HG02981 (cell line): ENCODE measurements around the gene DTX1.

ENCODE experiments used
- ATAC-seq: cut with Tn5 transposase; IDR thresholded peaks from one replicate; pipeline ENCODE4 v1.9.1; 2021; ENCODE audit warnings: mild to moderate bottlenecking, moderate library complexity; ENCODE audit not compliant: unreplicated experiment

The DTX1 gene

DNA sequence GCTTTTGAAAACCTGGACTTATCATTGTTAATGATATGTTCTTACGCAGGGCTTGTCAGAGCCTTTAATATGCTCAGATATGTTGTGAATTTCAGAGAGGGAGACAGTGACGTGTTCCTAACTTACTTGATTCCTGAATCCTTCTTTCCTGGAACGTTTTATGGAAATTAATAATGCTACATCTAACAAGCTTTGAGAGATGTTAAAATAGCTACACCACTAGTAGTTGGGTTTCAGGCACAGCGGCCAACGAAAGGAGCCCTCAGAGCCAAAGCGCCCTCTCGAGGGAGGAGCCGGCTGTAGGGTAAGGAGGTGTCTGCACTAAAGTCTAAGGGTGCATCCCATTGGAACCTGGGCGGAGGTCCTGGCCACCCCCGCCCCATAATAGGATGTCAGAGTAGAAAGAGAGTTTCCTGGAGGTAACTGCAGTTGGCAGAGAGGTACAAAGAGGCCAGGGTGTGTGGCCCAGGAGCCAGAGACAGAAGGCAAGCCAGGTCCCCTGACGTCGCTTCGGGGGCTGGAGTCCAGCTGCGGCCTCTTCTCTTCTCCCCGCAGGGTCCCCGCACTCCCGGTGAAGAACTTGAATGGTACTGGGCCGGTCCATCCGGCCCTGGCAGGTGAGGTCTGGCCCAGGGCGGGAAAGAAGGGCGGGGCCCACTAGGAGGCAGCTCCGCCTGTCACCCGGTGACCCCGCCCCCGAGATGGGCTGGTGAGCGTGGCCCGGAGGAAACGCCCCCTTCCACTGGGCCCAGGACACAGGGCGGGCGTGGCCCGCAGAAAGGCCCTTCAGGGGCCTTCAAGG is 36.3 kb downstream of the DTX1 start:
- no peak for ATAC-seq

DNA sequence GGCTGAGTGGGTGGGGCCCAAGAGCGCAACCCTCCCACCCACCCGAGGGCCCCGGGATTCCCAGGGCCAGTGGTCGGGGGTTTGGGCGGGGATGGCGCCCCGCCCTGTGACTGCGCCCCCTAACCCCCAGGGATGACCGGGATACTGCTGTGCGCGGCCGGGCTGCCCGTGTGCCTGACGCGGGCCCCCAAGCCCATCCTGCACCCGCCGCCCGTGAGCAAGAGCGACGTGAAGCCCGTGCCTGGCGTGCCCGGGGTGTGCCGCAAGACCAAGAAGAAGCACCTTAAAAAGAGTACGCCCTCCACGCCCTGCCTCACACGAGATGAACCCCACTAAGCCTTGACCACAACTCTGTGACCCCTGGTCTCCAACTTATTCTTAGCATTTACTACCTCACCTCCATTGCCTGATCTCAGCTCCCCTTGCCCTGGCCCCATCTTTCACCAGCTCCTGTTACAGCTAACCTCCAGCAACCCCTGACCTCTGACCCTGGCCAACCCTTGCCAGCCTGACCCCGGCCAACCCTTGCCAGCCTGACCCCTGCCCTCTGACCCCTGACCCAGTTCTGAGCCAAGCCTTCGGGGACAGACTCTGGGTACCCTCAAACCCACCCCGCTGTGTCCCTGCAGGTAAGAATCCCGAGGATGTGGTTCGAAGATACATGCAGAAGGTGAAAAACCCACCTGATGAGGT is 37.0 kb downstream of the DTX1 start:
- no peak for ATAC-seq

GRCh38 chr12:113094738-113095137 is 38.2 kb downstream of the DTX1 start:
- ATAC-seq = no peak

DNA sequence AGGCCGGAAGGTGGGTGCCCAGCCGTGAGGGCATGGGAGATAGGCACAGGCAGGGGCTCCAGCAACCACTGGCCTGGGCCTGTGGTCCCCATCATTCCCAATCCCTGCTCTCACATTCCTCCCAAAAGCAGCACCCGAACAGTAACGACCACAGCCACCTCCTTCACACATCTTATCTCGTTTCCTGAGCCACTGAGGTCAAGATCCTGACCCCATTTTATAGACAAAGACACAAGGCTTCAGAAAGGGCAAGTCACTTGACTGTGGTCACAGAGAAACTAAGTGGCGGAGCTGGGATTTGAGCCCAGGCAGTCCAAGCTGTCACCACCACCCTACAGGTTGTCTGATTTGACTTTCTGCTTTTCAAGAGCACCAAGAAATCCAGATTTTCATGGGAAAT is 38.9 kb downstream of the DTX1 start:
- ATAC-seq = no peak

- ATAC-seq = no peak
These were observed 40.3 kb downstream of the DTX1 start for GRCh38 chr12:113096675-113097461.

DNA sequence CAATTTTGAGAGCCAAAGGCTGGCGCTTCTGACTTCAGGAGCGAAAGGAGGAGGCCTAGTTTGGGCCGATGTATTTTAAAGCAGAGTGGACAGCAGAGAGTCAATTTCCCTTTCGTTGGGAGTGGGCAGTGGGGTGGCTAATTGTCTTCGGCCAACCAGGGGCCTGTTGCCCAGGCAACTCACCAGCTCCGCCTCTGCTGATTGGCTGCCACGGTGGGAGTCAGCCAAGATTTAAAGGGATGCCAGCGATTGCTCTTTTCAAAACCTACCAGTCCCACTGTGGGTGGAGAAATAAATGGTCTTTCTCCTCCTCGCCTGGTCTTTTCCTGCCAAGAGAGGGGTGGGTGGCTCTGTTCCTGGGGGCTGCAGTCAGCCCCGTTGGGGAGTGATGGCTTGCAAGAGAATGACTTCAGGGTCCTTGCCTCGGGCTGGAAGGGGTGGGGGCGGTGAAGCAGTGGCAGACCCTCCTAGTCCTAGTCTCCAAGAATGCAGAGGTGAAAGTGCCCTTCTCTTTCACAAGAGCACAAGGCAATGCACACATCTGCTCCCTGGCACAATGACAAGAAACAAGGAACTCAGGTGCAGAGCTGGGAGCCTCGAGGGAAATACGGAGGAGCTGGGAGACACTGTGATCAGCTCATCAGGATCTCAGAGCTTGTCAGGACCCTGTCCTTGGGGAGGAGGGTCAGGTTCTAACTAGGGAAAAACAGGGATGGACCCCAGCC is 41.3 kb downstream of the DTX1 start:
- no peak for ATAC-seq

- peak; percentile 60 for ATAC-seq
These were observed 42.0 kb downstream of the DTX1 start for GRCh38 chr12:113098441-113099028.

DNA sequence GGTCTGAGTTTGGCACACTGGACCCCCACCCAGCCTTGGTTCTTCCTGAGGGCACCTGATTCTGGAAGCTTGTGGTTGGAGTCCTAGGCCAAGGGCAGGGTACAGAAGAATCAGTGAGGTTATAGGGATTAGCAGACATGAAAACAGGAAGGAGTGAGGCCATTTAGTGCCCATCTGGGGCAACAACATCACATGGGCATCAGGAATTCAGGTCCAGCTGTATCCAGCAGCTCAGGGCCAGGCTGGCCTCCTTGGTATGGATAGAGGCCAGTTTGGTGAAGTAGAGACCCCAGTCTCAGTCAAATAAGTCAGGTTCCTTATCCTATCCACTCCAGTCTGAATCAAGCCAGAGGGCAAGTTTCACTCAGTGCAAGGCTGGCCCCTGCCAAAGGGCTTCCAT is 42.8 kb downstream of the DTX1 start:
- no peak for ATAC-seq

- no peak for ATAC-seq
These were observed 43.2 kb downstream of the DTX1 start for GRCh38 chr12:113099764-113100163.

DNA sequence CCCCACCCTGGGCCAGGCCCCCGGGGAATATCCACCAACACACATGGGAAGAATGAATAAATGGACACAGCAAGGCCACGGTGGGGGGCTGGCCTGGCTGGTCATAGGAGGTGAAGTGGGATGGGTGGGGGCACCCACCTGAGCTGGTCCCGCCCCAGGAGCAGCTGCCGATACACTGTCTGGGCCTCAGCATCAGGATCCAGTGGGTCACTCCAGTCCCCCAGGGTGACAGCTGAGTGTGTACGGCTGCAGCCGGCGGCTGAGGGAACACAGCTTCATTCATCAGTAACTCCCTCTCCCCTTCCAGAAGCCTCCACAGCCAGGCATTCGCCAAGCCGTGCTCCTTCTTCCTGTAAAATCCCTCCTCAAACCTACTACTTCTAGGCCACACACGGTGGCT is 45.2 kb downstream of the DTX1 start:
- no peak for ATAC-seq

GRCh38 chr12:113102811-113103210 is 46.3 kb downstream of the DTX1 start:
- ATAC-seq = no peak

- ATAC-seq = no peak
These were observed 47.4 kb downstream of the DTX1 start for GRCh38 chr12:113103756-113104450.

DNA sequence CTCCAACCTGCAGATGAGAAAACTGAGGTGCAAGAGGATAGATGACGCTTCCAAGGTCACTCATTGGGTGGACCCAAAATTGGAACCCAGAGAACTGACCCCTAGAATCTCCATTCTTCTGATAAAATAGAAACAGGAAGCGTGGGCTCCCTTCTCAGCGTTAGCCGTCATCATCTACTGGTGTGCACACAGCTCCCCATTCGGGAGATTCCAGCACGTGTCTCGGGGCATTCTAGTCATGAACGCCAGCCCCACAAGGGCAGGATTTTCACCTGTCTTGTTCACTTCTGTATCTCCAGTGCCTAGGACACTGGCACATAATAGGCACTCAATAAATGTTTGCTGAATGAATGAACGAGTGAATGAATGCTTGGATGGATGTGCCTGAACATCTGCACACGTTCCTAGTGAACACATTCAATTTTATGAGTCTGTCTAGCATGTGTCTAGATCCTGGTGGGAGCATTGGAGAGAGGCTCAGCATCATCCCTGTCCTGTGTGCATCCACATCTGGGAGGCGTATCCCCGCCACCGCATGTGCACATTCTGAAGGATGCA is 48.5 kb downstream of the DTX1 start:
- no peak for ATAC-seq

DNA sequence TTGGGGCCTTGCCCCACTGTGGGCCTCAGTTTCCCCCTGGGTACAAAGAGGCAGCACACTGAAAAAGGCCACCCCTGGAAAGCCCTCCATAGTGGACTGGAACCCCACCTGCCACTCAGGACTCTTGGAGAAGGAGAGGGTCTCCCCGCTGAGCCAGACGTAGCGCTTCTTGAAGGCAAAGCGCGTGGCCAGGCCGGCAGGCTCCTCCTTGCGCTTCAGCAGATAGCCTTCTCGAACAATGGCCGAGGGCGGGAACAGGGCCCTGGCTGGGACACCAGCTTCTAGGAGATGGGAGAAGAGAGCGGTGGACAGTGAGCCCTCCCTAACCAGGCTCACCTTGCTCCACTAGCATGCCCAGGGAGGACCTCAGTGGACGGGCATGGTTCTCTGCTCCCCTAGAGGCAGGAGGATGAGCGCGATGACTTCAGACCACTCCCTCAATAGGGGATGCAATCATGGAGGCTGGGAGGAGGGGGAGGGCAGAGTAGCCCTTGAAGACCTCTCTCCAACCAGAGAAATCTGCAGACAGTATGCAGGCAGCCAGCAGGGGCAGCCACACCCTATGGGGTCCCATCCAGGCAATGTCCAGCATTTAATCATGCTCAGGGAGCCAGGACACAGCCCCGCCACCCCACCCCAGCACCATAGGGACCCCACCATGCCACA is 49.2 kb downstream of the DTX1 start:
- no peak for ATAC-seq

DNA sequence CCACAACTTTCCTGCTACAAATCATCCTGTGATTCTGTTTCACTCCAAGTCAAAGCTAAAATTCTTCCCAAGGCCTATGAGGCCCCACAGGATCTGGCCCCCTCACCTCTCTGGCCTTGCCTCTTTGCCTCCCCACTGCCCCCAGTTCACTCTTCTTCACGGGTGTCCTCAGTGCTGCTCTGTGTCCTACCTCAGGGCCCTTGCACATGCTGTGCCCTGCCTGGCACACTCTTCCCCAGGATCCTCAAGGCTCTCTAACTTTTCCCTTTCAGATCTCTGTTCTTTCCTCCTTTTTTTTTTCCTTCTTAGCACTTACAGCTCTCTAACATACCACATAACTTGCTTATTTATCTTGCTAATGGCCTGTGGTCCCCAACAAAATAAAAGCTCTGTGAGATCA is 49.8 kb downstream of the DTX1 start:
- no peak for ATAC-seq

DNA sequence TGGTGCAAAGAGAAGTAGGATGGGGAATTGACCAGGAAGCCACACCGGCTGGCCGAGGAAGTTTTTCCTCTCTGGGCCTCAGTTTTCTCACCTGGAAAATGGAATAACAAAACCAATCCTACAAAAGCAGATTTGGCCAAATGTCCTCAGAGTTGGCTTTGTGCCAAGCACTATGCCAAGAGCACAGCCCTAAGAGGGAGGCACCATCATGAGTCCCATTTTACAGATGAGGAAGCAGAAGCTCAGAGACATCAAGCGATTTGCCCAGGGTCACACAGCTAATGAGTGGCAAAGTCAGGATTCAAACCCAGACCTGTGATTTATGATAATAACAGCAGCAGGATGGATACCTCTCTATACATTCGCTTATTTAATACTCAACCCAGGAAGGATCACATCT is 51.8 kb downstream of the DTX1 start:
- no peak for ATAC-seq

GRCh38 chr12:113109360-113109759 is 52.8 kb downstream of the DTX1 start:
- no peak for ATAC-seq

GRCh38 chr12:113109872-113110599 is 53.5 kb downstream of the DTX1 start:
- ATAC-seq = no peak

GRCh38 chr12:113111247-113111646 is 54.7 kb downstream of the DTX1 start:
- no peak for ATAC-seq
